HepG2 (cell line): ENCODE results near the gene GLT1D1. TPM values are rescaled to one million over a fixed set of nuclear protein-coding genes. Genes with fewer than 3 reads are reported as not detected.

Experiments
- ARID4A ChIP-seq: sonication (generic); formaldehyde crosslinking; IDR thresholded peaks from 2 replicates; pipeline ENCODE4 v1.5.0; 2020; ENCODE audit warnings: mild to moderate bottlenecking, missing genetic modification reagents, borderline replicate concordance
- ATRX ChIP-seq: sonication (generic); formaldehyde crosslinking; IDR thresholded peaks from 2 replicates; pipeline ENCODE4 v1.4.0; 2020; ENCODE audit warnings: missing genetic modification reagents, borderline replicate concordance
- EP300 ChIP-seq, 3 experiments: sonication (generic) in 1 of 3; formaldehyde crosslinking in 1 of 3; IDR thresholded peaks; 2 replicates each; pipeline versions ENCODE4 v1.5.1 to v1.6.1; 2011 to 2020; ENCODE audit warnings: low read depth in 2 of 3, low read length in 2 of 3, borderline replicate concordance in 1 of 3, improper control_type of control experiment in 1 of 3, mild to moderate bottlenecking in 1 of 3, missing genetic modification reagents in 1 of 3, moderate library complexity in 1 of 3
- ERF ChIP-seq: IDR thresholded peaks from 2 replicates; pipeline ENCODE4 v1.6.1; 2018; ENCODE audit warnings: missing biosample characterization, missing genetic modification reagents
- HMG20A ChIP-seq: IDR thresholded peaks from 2 replicates; pipeline ENCODE4 v1.6.1; 2016; ENCODE audit warnings: borderline replicate concordance
- HNF4G ChIP-seq, 2 experiments: sonication (generic) in 1 of 2; formaldehyde crosslinking in 1 of 2; IDR thresholded peaks; 2 replicates each; pipeline versions ENCODE4 v1.4.0 to v1.6.1; 2011 to 2020; ENCODE audit warnings: borderline replicate concordance in 2 of 2, low read depth in 2 of 2, mild to moderate bottlenecking in 2 of 2, low read length in 1 of 2, missing genetic modification reagents in 1 of 2, moderate library complexity in 1 of 2
- NFAT5 ChIP-seq: sonication (generic); formaldehyde crosslinking; IDR thresholded peaks from 2 replicates; pipeline ENCODE4 v1.4.0; 2020; ENCODE audit warnings: missing genetic modification reagents
- NFKB2 ChIP-seq: sonication (generic); formaldehyde crosslinking; IDR thresholded peaks from 2 replicates; pipeline ENCODE4 v1.4.0; 2020; ENCODE audit warnings: missing genetic modification reagents, borderline replicate concordance
- TIGD3 ChIP-seq: sonication (generic); formaldehyde crosslinking; IDR thresholded peaks from 2 replicates; pipeline ENCODE4 v1.5.1; 2020; ENCODE audit warnings: mild to moderate bottlenecking, missing genetic modification reagents, borderline replicate concordance
- ZBTB3 ChIP-seq: sonication (generic); formaldehyde crosslinking; IDR thresholded peaks from 2 replicates; pipeline ENCODE4 v1.4.0; 2020; ENCODE audit warnings: low read depth, mild to moderate bottlenecking, moderate library complexity, missing genetic modification reagents, borderline replicate concordance
- ZFP41 ChIP-seq: sonication (generic); formaldehyde crosslinking; IDR thresholded peaks from 2 replicates; pipeline ENCODE4 v1.4.0; 2020; ENCODE audit warnings: mild to moderate bottlenecking, missing genetic modification reagents, borderline replicate concordance
- ZFX ChIP-seq: sonication (generic); formaldehyde crosslinking; IDR thresholded peaks from 2 replicates; pipeline ENCODE4 v1.4.0; 2020; ENCODE audit warnings: mild to moderate bottlenecking, low read depth, missing genetic modification reagents, moderate library complexity
- ZNF331 ChIP-seq: sonication (generic); formaldehyde crosslinking; IDR thresholded peaks from 2 replicates; pipeline ENCODE4 v1.4.0; 2020; ENCODE audit warnings: missing genetic modification reagents
- ZNF460 ChIP-seq: sonication (generic); formaldehyde crosslinking; IDR thresholded peaks from 2 replicates; pipeline ENCODE4 v1.5.1; 2020; ENCODE audit warnings: missing genetic modification reagents, mild to moderate bottlenecking, borderline replicate concordance
- ZNF670 ChIP-seq: sonication (generic); formaldehyde crosslinking; IDR thresholded peaks from 2 replicates; pipeline ENCODE4 v1.8.0; 2022; ENCODE audit warnings: mild to moderate bottlenecking, missing genetic modification reagents, borderline replicate concordance
- polyA plus RNA-seq, 8 experiments: library from polyadenylated mRNA; depleted of rRNA in 3 of 8; stranded (reverse) in 7 of 8; unstranded in 1 of 8; fragments of >200 nt; fragmentation: Illumina TruSeq in 4 of 8; extraction: Trizol in 4 of 8; gene quantifications; 2 replicates each; pipeline versions ENCODE4 v1.2.1 to v1.2.3, GENCODE V29; 2011 to 2016; ENCODE audit warnings: low read depth in 4 of 8, missing spikeins in 1 of 8, mixed read lengths in 1 of 8; ENCODE audit not compliant: insufficient read depth in 1 of 8
- total RNA-seq, 5 experiments: library from RNA; depleted of rRNA; stranded (reverse); fragments of >200 nt; fragmentation: Illumina TruSeq; extraction: Trizol; gene quantifications; 2 replicates each; pipeline ENCODE4 v1.2.3, GENCODE V29; 2016; ENCODE audit warnings: low read depth in 1 of 5

Gene GLT1D1
- total and polyA plus RNA-seq, 2 of the 13 experiments (the other 11 are each of a cell fraction or from before 2014, with no cell fraction given) = 0.09 to 0.17 TPM

GRCh38 chr12:128861226-128862016, 8.1 kb downstream of the GLT1D1 start (continued):
- TF ChIP-seq NFKB2 (CRISPR knock-in tag) (no peak), ZNF460 (CRISPR knock-in tag) (no peak; the same call in 1 of the 2 replicates), HMG20A (CRISPR knock-in tag) (no peak), ZNF670 (CRISPR knock-in tag) (0 out of 2 replicates have a peak, but pooled peaks have one; percentile 29), EP300 (IDR thresholded peaks at IDR 0.05; ENCODE audit: low read depth in 2 of 2, low read length in 2 of 2) (peak; percentile 62 to 67; a peak in 3 of 4 replicates), EP300 (CRISPR knock-in tag; IDR thresholded peaks at IDR 0.05; ENCODE audit: borderline replicate concordance) (no peak), ARID4A (CRISPR knock-in tag) (peak; percentile 42; the same call in 1 of the 2 replicates), ERF (CRISPR knock-in tag) (no peak), ZFX (CRISPR knock-in tag) (peak; percentile 47), HNF4G (IDR thresholded peaks at IDR 0.05; ENCODE audit: borderline replicate concordance, low read depth, low read length) (peak; percentile 75), HNF4G (CRISPR knock-in tag; IDR thresholded peaks at IDR 0.05; ENCODE audit: borderline replicate concordance, low read depth) (peak; percentile 81), TIGD3 (CRISPR knock-in tag) (no peak), ATRX (CRISPR knock-in tag) (no peak), NFAT5 (no peak), ZNF331 (CRISPR knock-in tag) (peak; percentile 89; the same call in 1 of the 2 replicates), ZFP41 (CRISPR knock-in tag) (no peak), ZBTB3 (CRISPR knock-in tag) (no peak)
